ENCODE data around the gene KLHDC10.
"Not testable (repeated sequence)": the region's sequence is repeated elsewhere in the genome, so short reads cannot be mapped to it uniquely, and the experiment has no call there.

KLHDC10 gene

DNA sequence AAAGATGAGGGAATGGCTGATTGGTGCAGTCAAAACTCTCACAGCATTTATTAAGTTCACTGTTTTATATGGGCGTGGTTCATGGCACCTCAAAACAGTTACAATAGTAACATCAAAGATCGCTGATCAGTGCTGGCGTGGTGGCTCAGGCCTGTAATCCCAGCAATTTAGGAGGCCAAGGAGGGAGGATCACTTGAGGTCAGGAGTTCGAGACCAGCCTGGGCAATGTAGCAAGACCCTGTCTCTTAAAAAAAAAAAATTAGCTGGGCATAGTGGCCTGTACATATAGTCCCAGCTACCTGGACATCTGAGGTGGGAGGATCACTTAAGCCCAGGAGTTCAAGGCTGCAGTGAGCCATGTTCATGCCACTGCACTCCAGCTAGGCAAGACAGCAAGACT is 48.5 kb downstream of the KLHDC10 start:
- no peak for DNase-seq

- DNase-seq: no peak
Observed at GRCh38 chr7:130123501-130123900, 53.2 kb downstream of the KLHDC10 start.

DNA sequence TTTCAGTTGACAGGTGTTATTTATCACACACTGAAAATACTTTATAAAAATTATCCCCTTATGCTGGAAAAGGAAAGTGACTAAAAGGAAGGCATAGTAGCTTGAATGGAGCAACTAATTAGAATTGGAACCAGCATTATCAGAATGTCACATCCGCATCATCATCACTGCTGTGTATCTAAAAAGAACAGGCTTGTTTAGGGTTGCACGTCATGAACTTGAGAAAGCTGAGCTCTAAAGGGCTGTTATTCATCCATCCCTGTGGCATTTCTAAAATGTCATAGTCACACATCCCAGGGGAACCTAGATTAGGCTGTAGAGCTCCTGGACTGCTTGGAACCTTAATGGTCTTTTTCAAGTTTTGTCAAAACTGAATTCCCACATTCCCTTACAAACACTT is 54.4 kb downstream of the KLHDC10 start:
- DNase-seq: no peak

GRCh38 chr7:130126840-130127239 is 56.5 kb downstream of the KLHDC10 start:
- not testable (repeated sequence) for DNase-seq

- DNase-seq: no peak
Observed at GRCh38 chr7:130127404-130127803, 57.1 kb downstream of the KLHDC10 start.

DNA sequence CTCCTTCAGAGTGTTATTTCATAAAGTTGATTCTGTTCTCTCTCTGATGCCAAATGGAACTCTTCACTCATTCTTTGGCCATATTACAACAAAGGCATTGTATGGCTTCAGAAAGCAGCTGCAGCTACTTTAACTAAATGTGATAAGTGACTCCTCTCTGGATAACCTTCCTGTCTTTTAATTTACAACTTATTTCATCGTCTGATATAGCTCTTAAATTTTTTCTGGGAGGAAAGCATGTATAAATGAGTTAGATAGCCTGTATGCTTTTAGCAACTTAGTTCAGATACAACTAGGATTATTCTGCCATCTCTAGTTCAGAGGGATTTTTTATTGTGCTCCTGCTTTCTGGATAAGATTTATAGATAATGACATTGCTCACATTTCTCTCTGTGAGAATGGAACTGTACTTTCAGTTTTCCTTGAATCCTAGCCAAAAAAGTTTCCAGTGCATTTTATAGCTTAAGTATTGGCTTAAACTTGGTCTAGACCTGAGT is 57.5 kb downstream of the KLHDC10 start:
- no peak for DNase-seq

- DNase-seq: no peak
Observed at GRCh38 chr7:130129011-130129411, 58.7 kb downstream of the KLHDC10 start.

DNA sequence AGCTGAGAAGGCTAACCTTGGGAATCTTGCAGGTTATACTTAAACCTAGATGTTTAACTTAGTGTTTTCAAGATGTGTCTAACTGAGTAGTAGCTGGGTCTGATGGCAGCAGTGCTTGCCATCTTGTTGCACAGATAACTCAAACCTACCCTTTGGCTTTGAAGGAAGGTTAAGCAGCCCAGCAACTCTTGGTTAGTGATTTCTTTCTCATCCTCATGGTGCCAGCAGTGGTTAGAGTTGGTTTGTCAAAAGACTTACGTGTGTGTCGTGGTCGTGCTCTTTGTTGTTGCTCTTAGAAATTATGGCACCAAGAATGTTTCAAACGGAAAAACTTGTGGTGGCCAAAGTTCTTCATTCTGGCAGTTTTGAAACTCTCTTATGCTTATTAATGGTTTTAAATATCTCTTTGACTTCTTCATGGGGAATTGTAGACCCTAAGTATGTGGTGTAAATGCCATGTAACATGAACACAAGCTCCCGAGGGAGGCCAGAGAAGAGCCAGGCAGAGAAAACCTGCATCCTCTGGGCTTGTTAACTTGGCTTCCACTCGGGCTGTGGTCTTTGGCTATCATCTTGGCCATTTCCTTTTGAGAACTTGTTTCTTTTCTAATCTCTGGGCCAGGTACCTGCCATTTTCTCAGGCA is 61.0 kb downstream of the KLHDC10 start:
- DNase-seq: no peak

GRCh38 chr7:130131964-130132875 is 61.9 kb downstream of the KLHDC10 start:
- DNase-seq: no peak

- DNase-seq: no peak
Observed at GRCh38 chr7:130133029-130133782, 62.9 kb downstream of the KLHDC10 start.

DNA sequence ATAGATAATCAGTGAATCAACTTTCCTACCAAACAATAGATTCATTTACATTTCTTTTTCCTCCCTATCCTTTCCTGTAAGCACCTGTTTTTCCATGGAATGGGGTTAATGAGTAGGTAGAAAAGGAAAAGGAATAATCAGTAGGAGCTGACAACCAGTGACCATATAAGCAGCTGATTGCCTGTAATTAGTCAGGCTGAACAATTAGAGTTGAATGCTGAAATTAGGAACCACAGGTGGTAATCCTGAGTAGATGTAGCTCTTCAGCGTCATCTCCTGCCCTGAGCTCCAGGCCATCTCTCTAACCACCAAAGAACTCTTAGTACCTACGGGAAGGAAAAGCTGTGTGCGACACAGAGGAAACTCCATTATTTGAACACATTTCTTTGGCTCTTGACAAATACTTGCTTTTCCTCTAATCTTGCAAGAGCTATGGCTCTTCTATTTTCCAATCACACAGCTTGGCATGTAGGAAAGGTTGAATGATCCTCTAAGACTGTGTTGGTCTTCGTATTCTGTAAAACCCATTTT is 63.8 kb downstream of the KLHDC10 start:
- DNase-seq: no peak

DNA sequence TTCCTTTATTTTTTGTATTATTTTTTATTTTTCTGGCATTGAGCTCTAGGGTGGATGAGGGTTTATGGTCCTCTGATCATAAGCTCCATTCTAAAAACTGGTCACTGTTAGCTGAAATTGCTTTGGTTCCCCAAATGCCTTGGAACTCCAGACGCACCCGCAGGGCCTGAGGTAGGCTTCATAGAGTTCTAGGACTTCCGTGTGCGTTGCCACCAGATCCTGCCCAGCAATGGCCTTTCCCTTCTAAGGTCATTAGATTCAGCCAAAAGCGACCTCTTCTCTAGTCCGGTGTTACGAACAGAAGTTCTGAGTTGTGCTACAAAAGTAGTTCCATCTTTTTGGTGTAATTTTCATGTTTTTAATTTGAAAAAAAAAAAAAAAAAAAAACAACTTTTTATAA is 64.4 kb downstream of the KLHDC10 start:
- DNase-seq: no peak

- no peak for DNase-seq
Observed at GRCh38 chr7:130135208-130136205, 65.2 kb downstream of the KLHDC10 start.

DNA sequence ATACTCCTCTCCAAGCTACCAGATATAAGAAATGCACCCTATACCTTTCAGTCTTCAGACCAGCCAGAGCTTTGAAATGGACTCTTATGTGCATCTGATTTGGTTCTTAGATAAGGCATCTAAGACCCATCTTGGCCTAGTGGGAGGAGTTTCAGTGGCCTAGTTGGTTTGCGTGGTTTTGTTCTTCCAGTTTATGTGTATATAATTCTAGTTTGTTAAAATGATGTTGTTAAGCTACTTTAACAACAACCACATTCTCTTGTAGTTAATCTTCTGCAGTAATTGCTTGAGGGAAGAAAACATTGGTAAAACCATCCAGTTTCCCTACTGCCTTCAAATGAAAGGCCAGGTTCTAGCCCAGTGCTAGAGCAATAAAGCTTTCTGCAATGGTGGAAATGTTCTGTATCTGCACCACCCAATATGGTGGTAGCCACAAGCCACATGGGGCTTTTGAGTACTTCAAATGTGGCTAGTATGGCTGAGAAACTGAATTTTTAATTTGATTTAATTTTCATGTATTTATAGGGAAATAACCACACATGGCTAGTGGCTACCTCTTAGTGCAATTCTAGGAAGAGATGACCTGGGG is 66.3 kb downstream of the KLHDC10 start:
- no peak for DNase-seq

DNA sequence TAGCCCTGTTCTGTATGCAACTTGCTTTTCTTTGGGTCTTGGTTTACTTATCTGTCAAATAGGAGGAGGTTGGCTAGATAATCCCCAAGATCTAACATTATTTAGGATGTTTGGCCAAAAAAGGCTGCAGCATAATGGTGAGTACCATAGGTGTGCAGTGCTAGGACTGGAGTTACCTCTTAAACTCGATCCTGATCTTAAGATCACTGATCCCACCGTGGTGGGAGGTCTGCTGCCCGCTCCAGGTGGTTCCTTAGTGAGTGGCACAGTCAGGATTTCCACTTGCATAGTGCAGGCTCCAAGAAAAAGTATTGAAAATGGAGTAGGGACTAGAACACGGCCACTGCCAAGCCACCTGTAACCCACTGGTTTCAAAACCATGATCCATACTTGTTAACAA is 66.9 kb downstream of the KLHDC10 start:
- DNase-seq: no peak

DNA sequence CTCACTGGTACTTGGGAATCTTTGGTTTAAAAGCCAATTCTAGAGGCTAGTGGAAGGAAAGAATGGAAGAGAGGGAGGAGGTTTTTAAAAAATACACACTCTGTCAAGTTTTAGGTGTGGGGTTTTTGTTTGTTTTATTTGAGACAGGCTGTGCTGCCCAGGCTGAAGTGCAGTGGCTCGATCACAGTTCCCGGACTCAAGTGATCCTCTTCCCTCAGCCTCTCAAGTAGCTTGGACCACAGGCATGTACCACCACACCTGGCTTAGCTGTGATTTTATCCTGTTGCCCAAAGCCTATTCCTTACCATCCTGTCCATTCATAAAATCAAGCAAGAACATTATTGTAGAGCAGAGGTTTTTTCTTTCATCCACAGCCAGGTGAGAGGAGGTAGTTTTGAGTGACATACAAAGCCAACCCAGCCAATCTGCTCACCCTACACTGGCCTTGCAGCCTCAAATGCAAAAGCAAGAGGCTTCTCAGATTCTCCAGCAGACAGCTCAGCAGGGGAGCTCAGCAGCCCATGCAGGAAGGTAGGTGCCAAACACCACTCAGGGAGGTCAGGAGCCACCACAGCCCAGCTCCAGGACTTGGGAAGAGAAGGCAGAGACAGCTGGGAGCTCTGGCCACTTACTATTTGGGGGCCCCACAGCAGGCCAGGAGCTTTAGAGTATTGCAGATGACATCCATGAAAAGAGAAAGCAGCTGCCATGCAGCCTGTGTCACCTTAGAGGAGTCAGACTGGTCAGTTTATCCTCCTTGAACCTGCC is 69.0 kb downstream of the KLHDC10 start:
- no peak for DNase-seq

DNA sequence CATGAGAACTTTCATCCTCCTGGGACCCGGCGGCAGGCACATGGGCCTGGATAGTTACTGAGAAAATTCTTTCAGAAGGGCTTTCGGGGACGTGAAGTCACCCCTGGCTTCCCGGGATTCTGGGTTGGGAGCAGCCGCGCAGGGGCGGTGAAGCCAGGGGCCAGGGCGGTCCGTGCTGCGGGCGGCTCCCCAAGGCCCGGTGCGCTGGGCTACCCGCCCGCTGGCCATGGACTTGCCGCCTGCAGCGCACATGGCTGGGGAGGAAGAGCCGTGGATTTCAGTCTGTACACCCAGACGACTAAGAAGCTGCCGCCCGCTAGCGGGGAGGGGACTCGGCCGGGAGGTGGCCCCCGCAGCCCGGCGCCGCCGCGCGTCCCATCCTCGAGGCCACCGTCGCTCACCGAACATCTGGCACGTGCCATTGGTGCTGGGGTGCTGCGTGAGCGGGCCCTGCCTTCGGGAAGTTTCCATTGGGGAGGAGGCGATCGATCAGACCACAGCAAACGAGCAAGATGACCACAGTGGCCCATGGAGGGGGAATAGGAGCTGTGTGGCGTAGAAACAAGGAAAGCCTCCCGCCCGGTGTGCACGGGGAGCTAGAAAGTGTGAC is 70.3 kb downstream of the KLHDC10 start:
- DNase-seq: no peak

GRCh38 chr7:130141161-130141883 is 71.0 kb downstream of the KLHDC10 start:
- DNase-seq: no peak

GRCh38 chr7:130141884-130142653 is 71.7 kb downstream of the KLHDC10 start:
- no peak for DNase-seq

Measured in NCI-H1092 treated with DMSO at 0.1 percent for 48 hours (cell line).